ENCODE results near the gene SLC7A6. TPM values are rescaled to one million over a fixed set of nuclear protein-coding genes. Genes with fewer than 3 reads are reported as not detected.
A peak's percentile ranks its signal among the peaks of the same experiment; 100 is the strongest.

The SLC7A6 gene
- total and polyA plus RNA-seq, 2 of the 13 experiments (the other 11 are each of a cell fraction or from before 2014, with no cell fraction given) = 35.8 to 70.8 TPM

- TF ChIP-seq ZBTB25 (CRISPR knock-in tag; IDR thresholded peaks at IDR 0.05) = no peak
- TF ChIP-seq, protein P1, sequence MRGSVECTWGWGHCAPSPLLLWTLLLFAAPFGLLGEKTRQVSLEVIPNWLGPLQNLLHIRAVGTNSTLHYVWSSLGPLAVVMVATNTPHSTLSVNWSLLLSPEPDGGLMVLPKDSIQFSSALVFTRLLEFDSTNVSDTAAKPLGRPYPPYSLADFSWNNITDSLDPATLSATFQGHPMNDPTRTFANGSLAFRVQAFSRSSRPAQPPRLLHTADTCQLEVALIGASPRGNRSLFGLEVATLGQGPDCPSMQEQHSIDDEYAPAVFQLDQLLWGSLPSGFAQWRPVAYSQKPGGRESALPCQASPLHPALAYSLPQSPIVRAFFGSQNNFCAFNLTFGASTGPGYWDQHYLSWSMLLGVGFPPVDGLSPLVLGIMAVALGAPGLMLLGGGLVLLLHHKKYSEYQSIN (CRISPR knock-in tag; IDR thresholded peaks at IDR 0.05; ENCODE audit: borderline replicate concordance) = no peak
- TF ChIP-seq PHF20 (CRISPR knock-in tag; IDR thresholded peaks at IDR 0.05) = no peak
- no peak for TF ChIP-seq HOMEZ (CRISPR knock-in tag; IDR thresholded peaks at IDR 0.05; ENCODE audit: low read depth)
- TF ChIP-seq PAWR (CRISPR knock-in tag; IDR thresholded peaks at IDR 0.05; ENCODE audit: borderline replicate concordance) = peak; percentile 48; the same call in 1 of the 2 replicates
- TF ChIP-seq ZNF552 (CRISPR knock-in tag; IDR thresholded peaks at IDR 0.05; ENCODE audit: borderline replicate concordance) = no peak
- no peak for TF ChIP-seq STAT5B (CRISPR knock-in tag; IDR thresholded peaks at IDR 0.05)
- TF ChIP-seq ZNF468 (CRISPR knock-in tag; IDR thresholded peaks at IDR 0.05) = no peak
- peak; percentile 91 for TF ChIP-seq NCOA2 (CRISPR knock-in tag; IDR thresholded peaks at IDR 0.05)
- TF ChIP-seq ZNF660 (CRISPR knock-in tag; IDR thresholded peaks at IDR 0.05; ENCODE audit: borderline replicate concordance, low read depth) = no peak
- no peak; the same call in 1 of the 2 replicates for TF ChIP-seq HDAC1 (CRISPR knock-in tag; IDR thresholded peaks at IDR 0.05)
- TF ChIP-seq ZNF644 (CRISPR knock-in tag; IDR thresholded peaks at IDR 0.05; ENCODE audit: low read depth) = no peak
- no peak for TF ChIP-seq ZNF251 (CRISPR knock-in tag; IDR thresholded peaks at IDR 0.05)
- no peak for TF ChIP-seq ZNF768 (CRISPR knock-in tag; IDR thresholded peaks at IDR 0.05)
- TF ChIP-seq THYN1 (CRISPR knock-in tag; IDR thresholded peaks at IDR 0.05; ENCODE audit: borderline replicate concordance, low read depth) = no peak
- TF ChIP-seq TBX3 (IDR thresholded peaks at IDR 0.05; ENCODE audit: borderline replicate concordance) = no peak
- no peak; the same call in 1 of the 2 replicates for TF ChIP-seq ZNF121 (CRISPR knock-in tag; IDR thresholded peaks at IDR 0.05)
- no peak for TF ChIP-seq PRDM15 (CRISPR knock-in tag; IDR thresholded peaks at IDR 0.05)
These were observed 64.0 kb downstream of the SLC7A6 start (continued) for GRCh38 chr16:68328151-68328859.
